K562 (cell line): ENCODE results near the gene ZFYVE27. TPM values are rescaled to one million over a fixed set of nuclear protein-coding genes. Genes with fewer than 3 reads are reported as not detected.

Experiments
- ARID4B ChIP-seq: sonication (generic); formaldehyde crosslinking; IDR thresholded peaks from 2 replicates; pipeline ENCODE4 v1.8.0; 2022; ENCODE audit warnings: mild to moderate bottlenecking, missing genetic modification reagents
- ATF6 ChIP-seq: sonication (generic); formaldehyde crosslinking; IDR thresholded peaks from 2 replicates; pipeline ENCODE4 v1.4.0; 2020; ENCODE audit warnings: mild to moderate bottlenecking, missing genetic modification reagents
- CBX3 ChIP-seq, 2 experiments: IDR thresholded peaks; 1 replicate in 1 of 2; 2 replicates in 1 of 2; pipeline ENCODE4 v1.6.1; 2012; ENCODE audit warnings: inconsistent platforms in 2 of 2, low read length in 2 of 2, borderline replicate concordance in 1 of 2, control low read depth in 1 of 2
- ELF1 ChIP-seq: fragments of 200-800 bp; sonication (Bioruptor generic); IDR thresholded peaks from 2 replicates; pipeline ENCODE4 v1.6.1; 2016; ENCODE audit warnings: missing genetic modification characterization, missing compliant biosample characterization
- FOXK1 ChIP-seq: sonication (generic); formaldehyde crosslinking; IDR thresholded peaks from 2 replicates; pipeline ENCODE4 v1.8.0; 2022; ENCODE audit warnings: missing genetic modification reagents, mild to moderate bottlenecking, borderline replicate concordance
- FOXK2 ChIP-seq, 2 experiments: fragments of 450-650 bp; IDR thresholded peaks in 1 of 2; conservative IDR thresholded peaks in 1 of 2; 2 replicates each; pipeline ENCODE4 v1.6.1; 2016; ENCODE audit warnings: low read depth in 2 of 2, mild to moderate bottlenecking in 1 of 2
- MED1 ChIP-seq: sonication (generic); formaldehyde crosslinking; IDR thresholded peaks from 2 replicates; pipeline ENCODE4 v1.8.1; 2023; ENCODE audit warnings: missing genetic modification reagents, borderline replicate concordance
- MEF2D ChIP-seq: conservative IDR thresholded peaks from 2 replicates; pipeline ENCODE4 v1.6.1; 2016; ENCODE audit warnings: low read depth, missing genetic modification characterization, missing compliant biosample characterization
- MEIS2 ChIP-seq: fragments of 450-650 bp; IDR thresholded peaks from 2 replicates; pipeline ENCODE4 v1.6.1; 2014; ENCODE audit warnings: mild to moderate bottlenecking; ENCODE audit not compliant: partially characterized antibody
- RBFOX2 ChIP-seq: fragments of 200-400 bp; formaldehyde crosslinking; IDR thresholded peaks from 2 replicates; pipeline ENCODE4 v1.6.1; 2017; ENCODE audit warnings: low read depth, mild to moderate bottlenecking, low read length, moderate library complexity
- SUPT5H ChIP-seq: fragments of 450-650 bp; IDR thresholded peaks from 2 replicates; pipeline ENCODE4 v1.6.1; 2016
- UBTF ChIP-seq, 2 experiments: IDR thresholded peaks; 2 replicates each; pipeline ENCODE4 v1.6.1; 2012; ENCODE audit warnings: improper control_type of control experiment in 2 of 2, low read depth in 2 of 2, low read length in 2 of 2, borderline replicate concordance in 1 of 2
- ZNF197 ChIP-seq: fragments of 200-800 bp; sonication (Bioruptor generic); IDR thresholded peaks from 2 replicates; pipeline ENCODE4 v1.6.1; 2016; ENCODE audit warnings: low read depth, missing genetic modification characterization, missing compliant biosample characterization
- ZNF668 ChIP-seq: fragments of 250-450 bp; sonication (Bioruptor Pico); IDR thresholded peaks from 2 replicates; pipeline ENCODE4 v1.8.0; 2022; ENCODE audit warnings: mild to moderate bottlenecking, inconsistent platforms
- polyA plus RNA-seq, 8 experiments: library from polyadenylated mRNA; depleted of rRNA in 4 of 8; stranded (reverse) in 5 of 8; unstranded in 3 of 8; fragments of >200 nt; fragmentation: Nextera tagmentation in 2 of 8; fragmentation: Illumina TruSeq in 1 of 8; extraction: Ambion mirVana in 2 of 8; extraction: Trizol in 1 of 8; gene quantifications; 2 replicates each; pipeline versions ENCODE4 v1.2.1 to v1.2.3, GENCODE V29; 2011 to 2014; ENCODE audit warnings: inconsistent platforms in 1 of 8, missing spikeins in 1 of 8
- total RNA-seq, 7 experiments: library from RNA; depleted of rRNA in 6 of 7; stranded (reverse); fragments of >200 nt in 6 of 7; fragmentation: Illumina TruSeq in 2 of 7; extraction: Trizol in 2 of 7; gene quantifications; 2 replicates each; pipeline versions ENCODE4 v1.2.1 to v1.2.3, GENCODE V29; 2011 to 2021; ENCODE audit warnings: low replicate concordance in 1 of 7

Gene ZFYVE27
- total and polyA plus RNA-seq, 9 of the 15 experiments (the other 6 are each of a cell fraction or from before 2014, with no cell fraction given): 0.81 to 21.9 (median 15.3) TPM

GRCh38 chr10:97736902-97737769, at the start of gene ZFYVE27 (continued):
- peak; percentile 89 for TF ChIP-seq ELF1 (tag)
- 0 out of 2 replicates have a peak, but pooled peaks have one; percentile 76 for TF ChIP-seq ZNF668 (CRISPR knock-in tag)
- TF ChIP-seq ATF6 (CRISPR knock-in tag): peak; percentile 97
- peak; percentile 82 for TF ChIP-seq SUPT5H
- TF ChIP-seq MEF2D (tag): peak; percentile 56; the same call in 1 of the 2 replicates
- no peak for TF ChIP-seq FOXK1 (CRISPR knock-in tag)
- TF ChIP-seq CBX3 (IDR thresholded peaks at IDR 0.05; ENCODE audit: borderline replicate concordance in 1 of 2, low read length in 2 of 2): peak in 1 of 2 experiments; percentile 85; a peak in 1 of 3 replicates
- TF ChIP-seq MED1 (CRISPR knock-in tag): no peak
- TF ChIP-seq RBFOX2: peak; percentile 91
- TF ChIP-seq FOXK2 (conservative IDR thresholded peaks at IDR 0.05 in 1 of 2, IDR thresholded peaks at IDR 0.05 in 1 of 2; ENCODE audit: low read depth in 2 of 2): no peak; a peak in 2 of 4 replicates
- peak; percentile 75 for TF ChIP-seq MEIS2
- TF ChIP-seq ZNF197 (CRISPR knock-in tag): no peak
- TF ChIP-seq UBTF (IDR thresholded peaks at IDR 0.05; ENCODE audit: borderline replicate concordance in 1 of 2, low read depth in 2 of 2, low read length in 2 of 2): 0 out of 4 replicates have a peak, but pooled peaks of 1 of the 2 experiments have one; percentile 27
- TF ChIP-seq ARID4B: peak; percentile 46; the same call in 1 of the 2 replicates
